HCT116 (cell line): Measurements from ENCODE around the gene DDAH1.

Experiments used
- ATF3 ChIP-seq: IDR thresholded peaks from 2 replicates; pipeline ENCODE4 v1.6.1; 2012
- CBX3 ChIP-seq: IDR thresholded peaks from 2 replicates; pipeline ENCODE4 v1.6.1; 2012; ENCODE audit warnings: low read depth
- CTCF ChIP-seq, 3 experiments: fragments of 200-600 bp in 1 of 3; sonication (generic) in 1 of 3; IDR thresholded peaks in 2 of 3; conservative IDR thresholded peaks in 1 of 3; 2 replicates each; pipeline ENCODE4 v1.5.1; 2012 to 2017; ENCODE audit warnings: low read depth in 2 of 3, low read length in 2 of 3, antibody characterized with exemption in 1 of 3, borderline replicate concordance in 1 of 3, control low read depth in 1 of 3, mild to moderate bottlenecking in 1 of 3, mixed read lengths in 1 of 3, mixed run types in 1 of 3, moderate library complexity in 1 of 3; ENCODE audit not compliant: insufficient read depth in 1 of 3
- ELF1 ChIP-seq: IDR thresholded peaks from 2 replicates; pipeline ENCODE4 v1.6.1; 2012; ENCODE audit warnings: low read depth, borderline replicate concordance
- EZH2 ChIP-seq: fragments of 200-600 bp; sonication (generic); IDR thresholded peaks from 2 replicates; pipeline ENCODE4 v1.6.1; 2017; ENCODE audit warnings: antibody characterized with exemption, mixed run types
- EZH2phosphoT487 ChIP-seq: fragments of 200-600 bp; IDR thresholded peaks from 2 replicates; pipeline ENCODE4 v1.6.1; 2018; ENCODE audit warnings: antibody characterized with exemption, borderline replicate concordance
- MAX ChIP-seq: IDR thresholded peaks from 2 replicates; pipeline ENCODE4 v1.6.1; 2012
- POLR2A ChIP-seq: IDR thresholded peaks from 2 replicates; pipeline ENCODE4 v1.7.0; 2011; ENCODE audit warnings: borderline replicate concordance; ENCODE audit not compliant: insufficient read depth, insufficient read length; ENCODE audit errors: extremely low read depth
- POLR2AphosphoS5 ChIP-seq: IDR thresholded peaks from 2 replicates; pipeline ENCODE4 v1.6.1; 2011; ENCODE audit warnings: mild to moderate bottlenecking, low read depth, low read length, moderate library complexity
- RAD21 ChIP-seq: IDR thresholded peaks from 2 replicates; pipeline ENCODE4 v1.6.1; 2012; ENCODE audit warnings: low read depth, mild to moderate bottlenecking
- REST ChIP-seq: IDR thresholded peaks from 2 replicates; pipeline ENCODE4 v1.6.1; 2012; ENCODE audit warnings: low read depth
- TCF7L2 ChIP-seq: IDR thresholded peaks from 2 replicates; pipeline ENCODE4 v1.7.0; 2011; ENCODE audit warnings: borderline replicate concordance, inconsistent platforms; ENCODE audit not compliant: insufficient read depth, insufficient read length; ENCODE audit errors: extremely low read depth
- YY1 ChIP-seq: IDR thresholded peaks from 2 replicates; pipeline ENCODE4 v1.6.1; 2011; ENCODE audit warnings: low read length, low read depth, moderate library complexity, mild to moderate bottlenecking; ENCODE audit not compliant: insufficient replicate concordance; ENCODE audit errors: extremely low read depth
- ZBTB33 ChIP-seq: IDR thresholded peaks from 2 replicates; pipeline ENCODE4 v1.6.1; 2011; ENCODE audit warnings: mild to moderate bottlenecking, low read length, moderate library complexity; ENCODE audit not compliant: insufficient replicate concordance; ENCODE audit errors: extremely low read depth

- TF ChIP-seq ATF3 (no peak), POLR2AphosphoS5 (no peak), CTCF (IDR thresholded peaks at IDR 0.05 in 2 of 3, conservative IDR thresholded peaks at IDR 0.05 in 1 of 3; ENCODE audit: borderline replicate concordance in 1 of 3, insufficient read depth in 1 of 3, low read depth in 2 of 3, low read length in 2 of 3) (no peak), EZH2 (no peak), POLR2A (no peak), REST (no peak), RAD21 (no peak), ZBTB33 (no peak), MAX (peak; percentile 5; the same call in 1 of the 2 replicates), EZH2phosphoT487 (no peak), YY1 (no peak), TCF7L2 (no peak), CBX3 (no peak), ELF1 (no peak)
Observed at GRCh38 chr1:85326336-85326735, 138.6 kb downstream of the DDAH1 start.
